Hepatocyte (in vitro differentiated cells): ENCODE results near the gene PRODH.
"Not testable (repeated sequence)": the region's sequence is repeated elsewhere in the genome, so short reads cannot be mapped to it uniquely, and the experiment has no call there.

Source experiments
- EZH2 ChIP-seq: fragments of 200-600 bp; sonication (generic); IDR thresholded peaks from 2 replicates; pipeline ENCODE4 v1.6.1; 2016; ENCODE audit warnings: antibody characterized with exemption, mild to moderate bottlenecking, borderline replicate concordance
- EZH2phosphoT487 ChIP-seq: fragments of 200-600 bp; sonication (generic); IDR thresholded peaks from one replicate; pipeline ENCODE4 v1.6.1; 2018; ENCODE audit warnings: antibody characterized with exemption, mild to moderate bottlenecking, low read depth, moderate library complexity; ENCODE audit not compliant: unreplicated experiment, severe bottlenecking
- TF ChIP-seq, protein P1 (sequence below): fragments of 200-600 bp; sonication (generic); IDR thresholded peaks from 2 replicates; pipeline ENCODE4 v1.5.1; 2016; ENCODE audit warnings: antibody characterized with exemption, mild to moderate bottlenecking; ENCODE audit not compliant: poor library complexity

DNA sequence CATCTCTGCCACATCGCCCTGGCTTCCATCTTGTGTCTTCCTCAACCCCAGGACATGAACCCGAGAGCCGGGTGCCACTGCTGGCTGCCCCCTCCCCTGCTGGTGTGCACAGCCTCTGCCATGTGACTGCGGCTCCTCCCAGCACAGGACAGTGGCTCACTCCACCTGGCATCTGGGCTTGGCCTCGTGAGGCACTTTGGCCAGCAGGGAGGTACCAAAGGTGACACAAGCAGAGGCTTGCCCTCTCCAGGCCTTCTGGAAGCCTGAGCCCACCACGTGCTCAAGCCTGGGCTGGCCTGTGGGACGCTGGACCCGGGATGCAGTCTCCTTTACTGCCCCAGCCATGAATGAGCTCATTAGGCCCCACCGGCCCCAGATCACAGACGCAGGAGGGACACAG is 21.5 kb downstream of the PRODH start:
- TF ChIP-seq EZH2, EZH2phosphoT487: not testable (repeated sequence)
- TF ChIP-seq, protein P1, sequence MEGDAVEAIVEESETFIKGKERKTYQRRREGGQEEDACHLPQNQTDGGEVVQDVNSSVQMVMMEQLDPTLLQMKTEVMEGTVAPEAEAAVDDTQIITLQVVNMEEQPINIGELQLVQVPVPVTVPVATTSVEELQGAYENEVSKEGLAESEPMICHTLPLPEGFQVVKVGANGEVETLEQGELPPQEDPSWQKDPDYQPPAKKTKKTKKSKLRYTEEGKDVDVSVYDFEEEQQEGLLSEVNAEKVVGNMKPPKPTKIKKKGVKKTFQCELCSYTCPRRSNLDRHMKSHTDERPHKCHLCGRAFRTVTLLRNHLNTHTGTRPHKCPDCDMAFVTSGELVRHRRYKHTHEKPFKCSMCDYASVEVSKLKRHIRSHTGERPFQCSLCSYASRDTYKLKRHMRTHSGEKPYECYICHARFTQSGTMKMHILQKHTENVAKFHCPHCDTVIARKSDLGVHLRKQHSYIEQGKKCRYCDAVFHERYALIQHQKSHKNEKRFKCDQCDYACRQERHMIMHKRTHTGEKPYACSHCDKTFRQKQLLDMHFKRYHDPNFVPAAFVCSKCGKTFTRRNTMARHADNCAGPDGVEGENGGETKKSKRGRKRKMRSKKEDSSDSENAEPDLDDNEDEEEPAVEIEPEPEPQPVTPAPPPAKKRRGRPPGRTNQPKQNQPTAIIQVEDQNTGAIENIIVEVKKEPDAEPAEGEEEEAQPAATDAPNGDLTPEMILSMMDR: not testable (repeated sequence)
